Liver (tissue), 9 donors: Measurements from ENCODE around the gene GPR15LG. TPM values are rescaled to one million over a fixed set of nuclear protein-coding genes. Genes with fewer than 3 reads are reported as not detected.

Experiments
- DNase-seq: peaks from one replicate; pipeline ENCODE4 v3.0.0-alpha.2; 2017; ENCODE audit warnings: low spot score
- H3K27ac ChIP-seq, 2 donors: one replicate each; pipeline ENCODE4 v1.7.0; 2013; ENCODE audit warnings: inconsistent platforms in 2 of 2, low read length in 2 of 2, control low read depth in 1 of 2, low read depth in 1 of 2, mild to moderate bottlenecking in 1 of 2
- H3K27me3 ChIP-seq, 4 donors: one replicate each; pipeline versions ENCODE4 v1.6.1 to v1.7.0; 2013; ENCODE audit warnings: low read length in 3 of 4, inconsistent platforms in 1 of 4, mild to moderate bottlenecking in 1 of 4, moderate library complexity in 1 of 4; ENCODE audit not compliant: control insufficient read depth in 4 of 4, insufficient read depth in 4 of 4
- H3K36me3 ChIP-seq, 4 donors: one replicate each; pipeline versions ENCODE4 v1.6.1 to v1.7.0; 2013; ENCODE audit warnings: low read length in 3 of 4, mild to moderate bottlenecking in 3 of 4, low read depth in 1 of 4, moderate library complexity in 1 of 4; ENCODE audit not compliant: control insufficient read depth in 4 of 4, insufficient read depth in 3 of 4
- H3K4me1 ChIP-seq, 4 donors: one replicate each; pipeline versions ENCODE4 v1.6.1 to v1.7.0; 2013; ENCODE audit warnings: low read length in 3 of 4, mild to moderate bottlenecking in 3 of 4, moderate library complexity in 1 of 4; ENCODE audit not compliant: control insufficient read depth in 4 of 4, insufficient read depth in 4 of 4
- H3K4me3 ChIP-seq, 3 donors: one replicate each; pipeline versions ENCODE4 v1.6.1 to v1.7.0; 2013; ENCODE audit warnings: low read length in 3 of 3, control low read depth in 1 of 3, low read depth in 1 of 3, mild to moderate bottlenecking in 1 of 3
- H3K9ac ChIP-seq, 2 donors: one replicate each; pipeline ENCODE4 v1.7.0; 2013; ENCODE audit warnings: low read length in 2 of 2, mild to moderate bottlenecking in 2 of 2, moderate library complexity in 2 of 2, control low read depth in 1 of 2, low read depth in 1 of 2
- H3K9me3 ChIP-seq, 4 donors: one replicate each; pipeline versions ENCODE4 v1.6.1 to v1.7.0; 2013; ENCODE audit warnings: low read length in 3 of 4; ENCODE audit not compliant: control insufficient read depth in 4 of 4
- EGR1 ChIP-seq, 2 donors: IDR thresholded peaks; 2 replicates each; pipeline ENCODE4 v1.6.1; 2016 to 2018; ENCODE audit warnings: antibody characterized with exemption in 2 of 2, low read depth in 2 of 2
- HNF4G ChIP-seq: IDR thresholded peaks from 2 replicates; pipeline ENCODE4 v1.6.1; 2016; ENCODE audit warnings: antibody characterized with exemption
- NR2F2 ChIP-seq: IDR thresholded peaks from 2 replicates; pipeline ENCODE4 v1.6.1; 2016; ENCODE audit warnings: antibody characterized with exemption
- RAD21 ChIP-seq, 2 donors: IDR thresholded peaks; 2 replicates each; pipeline ENCODE4 v1.6.1; 2016; ENCODE audit warnings: antibody characterized with exemption in 2 of 2, mild to moderate bottlenecking in 2 of 2
- REST ChIP-seq: IDR thresholded peaks from 2 replicates; pipeline ENCODE4 v1.6.1; 2016; ENCODE audit warnings: antibody characterized with exemption, mild to moderate bottlenecking
- RXRA ChIP-seq, 2 donors: IDR thresholded peaks; 2 replicates each; pipeline ENCODE4 v1.6.1; 2017 to 2018; ENCODE audit warnings: antibody characterized with exemption in 2 of 2, mild to moderate bottlenecking in 1 of 2
- YY1 ChIP-seq: IDR thresholded peaks from 2 replicates; pipeline ENCODE4 v1.6.1; 2016; ENCODE audit warnings: antibody characterized with exemption, mild to moderate bottlenecking
- WGBS: extraction: QIAGEN DNeasy Blood & Tissue Kit; methylation state at CpG from one replicate; pipeline ENCODE4 v1.1.7; 2013; 5-methylcytosine and 5-hydroxymethylcytosine counted together
- polyA plus RNA-seq, 2 donors: library from polyadenylated mRNA; stranded (reverse) in 1 of 2; unstranded in 1 of 2; fragments of 200-250 nt in 1 of 2; fragments of >200 nt in 1 of 2; fragmentation: Nextera tagmentation in 1 of 2; extraction: Ambion mirVana in 1 of 2; gene quantifications; one replicate each; pipeline versions ENCODE4 v1.2.1 to v1.2.3, GENCODE V29; 2013 to 2015
- total RNA-seq, 2 donors: library from RNA; depleted of rRNA; stranded (reverse); fragments of >200 nt; gene quantifications; one replicate each; pipeline ENCODE4 v1.2.3, GENCODE V29; 2014
- TF ChIP-seq, protein P1 (sequence below): IDR thresholded peaks from 2 replicates; pipeline ENCODE4 v1.6.1; 2016; ENCODE audit warnings: antibody characterized with exemption
- donor health status: healthy.
- donor health status: healthy.
- donor health status: healthy.
- donor health status: healthy.
- donor health status: healthy.

Gene GPR15LG
- total and polyA plus RNA-seq, 4 donors: not detected

DNA sequence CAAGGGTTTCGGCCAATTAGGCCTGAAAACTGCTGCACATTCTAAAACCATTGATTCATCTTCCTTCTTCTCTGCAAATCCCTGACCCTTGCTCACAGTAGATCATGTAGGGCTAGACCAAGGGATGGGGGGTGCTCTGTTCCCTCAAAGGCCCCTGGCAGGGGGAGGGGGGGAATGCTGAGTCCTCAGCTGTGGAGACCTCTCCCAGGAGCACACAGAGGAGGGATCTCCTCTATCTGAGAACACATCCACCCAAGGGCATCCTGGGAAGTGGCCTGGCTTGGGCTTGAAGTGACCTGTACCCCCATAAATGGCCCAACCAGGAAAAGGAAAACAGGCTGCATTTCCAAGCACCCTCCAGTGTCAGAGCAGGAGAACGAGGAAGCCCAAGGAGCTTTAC lies 19.7 kb downstream of the GPR15LG start:
- H3K27ac ChIP-seq: no peak overlapping the region
- no peaks in the 10 kb centered on the region for H3K36me3 ChIP-seq
- 94% methylated on average over 2 of the region's 2 CpGs for WGBS
- peaks cover 0 to 11% (median 7%) of the 10 kb centered on the region in 4 donors for H3K27me3 ChIP-seq
- TF ChIP-seq REST (no peak), YY1 (no peak), HNF4G (no peak), RXRA (IDR thresholded peaks at IDR 0.05) (no peak)
- TF ChIP-seq, protein P1, sequence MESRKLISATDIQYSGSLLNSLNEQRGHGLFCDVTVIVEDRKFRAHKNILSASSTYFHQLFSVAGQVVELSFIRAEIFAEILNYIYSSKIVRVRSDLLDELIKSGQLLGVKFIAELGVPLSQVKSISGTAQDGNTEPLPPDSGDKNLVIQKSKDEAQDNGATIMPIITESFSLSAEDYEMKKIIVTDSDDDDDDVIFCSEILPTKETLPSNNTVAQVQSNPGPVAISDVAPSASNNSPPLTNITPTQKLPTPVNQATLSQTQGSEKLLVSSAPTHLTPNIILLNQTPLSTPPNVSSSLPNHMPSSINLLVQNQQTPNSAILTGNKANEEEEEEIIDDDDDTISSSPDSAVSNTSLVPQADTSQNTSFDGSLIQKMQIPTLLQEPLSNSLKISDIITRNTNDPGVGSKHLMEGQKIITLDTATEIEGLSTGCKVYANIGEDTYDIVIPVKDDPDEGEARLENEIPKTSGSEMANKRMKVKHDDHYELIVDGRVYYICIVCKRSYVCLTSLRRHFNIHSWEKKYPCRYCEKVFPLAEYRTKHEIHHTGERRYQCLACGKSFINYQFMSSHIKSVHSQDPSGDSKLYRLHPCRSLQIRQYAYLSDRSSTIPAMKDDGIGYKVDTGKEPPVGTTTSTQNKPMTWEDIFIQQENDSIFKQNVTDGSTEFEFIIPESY: no peak
- H3K4me3 ChIP-seq: no peak overlapping the region
- peaks cover 4 to 13% (median 7%) of the 10 kb centered on the region in 4 donors for H3K4me1 ChIP-seq
- no peak for DNase-seq
- no peaks in the 10 kb centered on the region for H3K9me3 ChIP-seq
- H3K9ac ChIP-seq: no peak overlapping the region

DNA sequence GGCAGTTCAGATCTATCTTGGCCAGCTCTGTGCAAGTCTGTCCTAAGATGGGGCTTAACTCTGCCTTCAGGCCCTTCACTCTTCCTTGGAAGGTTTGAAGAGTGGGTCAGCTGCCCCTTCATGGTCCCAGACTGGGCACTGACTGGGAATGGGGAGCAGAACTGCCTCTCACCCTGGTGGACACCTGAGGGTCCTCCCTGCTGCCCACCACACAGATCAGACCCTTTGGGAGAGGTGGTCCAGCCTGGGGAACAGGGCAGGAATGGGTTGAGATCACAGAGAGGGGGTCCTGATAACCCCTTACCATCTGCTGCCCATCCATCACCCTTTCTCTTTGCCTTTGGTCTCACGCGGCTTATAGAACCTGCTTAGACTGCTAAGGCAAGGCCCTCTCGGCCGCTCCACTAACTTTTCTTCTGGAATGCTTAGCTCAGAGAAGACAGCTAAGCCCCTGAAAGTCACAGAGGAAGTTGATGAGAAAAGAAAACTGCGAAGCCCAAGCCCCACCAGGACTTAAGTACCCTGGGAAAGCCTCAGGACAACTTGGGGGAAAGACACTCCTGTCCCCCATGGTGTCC lies 20.3 kb downstream of the GPR15LG start:
- no peaks in the 10 kb centered on the region for H3K36me3 ChIP-seq
- no peak for DNase-seq
- H3K27me3 ChIP-seq: peaks cover 0 to 11% (median 7%) of the 10 kb centered on the region in 4 donors
- peak overlapping the region in 1 of 3 donors; percentile 53 for H3K4me3 ChIP-seq
- no peak overlapping the region for H3K9ac ChIP-seq
- 43% methylated on average over 5 of the region's 5 CpGs for whole genome bisulfite sequencing
- TF ChIP-seq RXRA (IDR thresholded peaks at IDR 0.05) (no peak), EGR1 (IDR thresholded peaks at IDR 0.05; ENCODE audit: low read depth in 2 of 2) (no peak), RAD21 (IDR thresholded peaks at IDR 0.05) (no peak), NR2F2 (no peak)
- TF ChIP-seq, protein P1: no peak
- H3K4me1 ChIP-seq: peaks cover 4 to 13% (median 7%) of the 10 kb centered on the region in 4 donors
- no peak overlapping the region for H3K27ac ChIP-seq
- no peaks in the 10 kb centered on the region for H3K9me3 ChIP-seq
